ENCODE measurements around the gene TMEM9B. TPM values are rescaled to one million over a fixed set of nuclear protein-coding genes. Genes with fewer than 3 reads are reported as not detected.

Gene TMEM9B
- total RNA-seq = 38.2 and 56.7 TPM in 2 replicates

DNA sequence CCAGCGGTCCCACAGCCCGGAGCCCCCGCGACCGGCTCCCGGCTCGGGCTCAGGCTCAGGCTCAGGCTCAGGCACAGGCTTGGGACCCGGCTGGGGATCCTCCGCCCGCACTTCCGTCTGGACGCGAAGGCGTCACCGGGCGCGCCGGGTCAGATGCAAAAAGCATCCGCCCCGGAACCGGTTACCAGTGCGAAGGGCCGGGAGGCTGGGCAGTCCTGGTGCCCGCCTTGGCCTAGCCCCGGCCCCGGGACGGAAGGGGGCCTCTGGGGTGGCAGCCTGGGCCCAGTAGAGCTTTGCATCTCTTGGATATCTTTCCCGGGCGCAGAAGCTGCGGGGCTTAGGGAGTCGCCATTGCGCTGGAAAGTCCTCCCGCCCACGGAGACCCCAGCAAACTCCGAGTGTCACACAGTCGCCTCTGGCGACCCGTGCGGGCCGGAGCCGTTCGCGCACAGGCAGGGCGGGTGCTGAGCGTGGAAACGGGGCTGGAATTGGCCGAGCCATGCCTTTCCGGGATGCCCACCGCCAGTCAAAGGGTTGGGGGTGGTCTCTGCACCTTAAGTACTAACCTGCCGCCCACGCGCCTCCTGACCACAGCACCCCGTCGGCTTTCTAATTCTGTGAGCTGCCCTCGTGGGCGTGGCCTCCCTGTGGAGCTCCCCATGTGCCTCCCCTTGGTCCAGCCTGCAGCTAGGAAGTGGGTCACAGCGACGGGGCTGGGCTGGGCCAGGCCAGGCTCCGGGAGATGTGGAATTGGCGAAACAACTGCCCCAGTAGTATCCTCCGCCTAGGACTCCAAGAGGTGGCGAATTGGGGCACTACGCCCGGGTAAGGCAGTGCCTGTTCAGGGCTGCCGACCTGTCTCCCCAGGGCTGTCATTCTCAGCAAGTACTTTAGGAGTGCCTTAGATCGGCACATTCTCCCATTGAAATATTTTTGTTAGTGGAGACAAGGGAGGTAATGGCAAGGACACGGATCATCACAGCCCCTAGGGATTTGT, at the start of gene TMEM9B:
Gene TMEM9B (minus strand): TSS at position 119 of the 997 bp plus-strand sequence. CDS start 129 bp downstream, outside the sequence.

DNA sequence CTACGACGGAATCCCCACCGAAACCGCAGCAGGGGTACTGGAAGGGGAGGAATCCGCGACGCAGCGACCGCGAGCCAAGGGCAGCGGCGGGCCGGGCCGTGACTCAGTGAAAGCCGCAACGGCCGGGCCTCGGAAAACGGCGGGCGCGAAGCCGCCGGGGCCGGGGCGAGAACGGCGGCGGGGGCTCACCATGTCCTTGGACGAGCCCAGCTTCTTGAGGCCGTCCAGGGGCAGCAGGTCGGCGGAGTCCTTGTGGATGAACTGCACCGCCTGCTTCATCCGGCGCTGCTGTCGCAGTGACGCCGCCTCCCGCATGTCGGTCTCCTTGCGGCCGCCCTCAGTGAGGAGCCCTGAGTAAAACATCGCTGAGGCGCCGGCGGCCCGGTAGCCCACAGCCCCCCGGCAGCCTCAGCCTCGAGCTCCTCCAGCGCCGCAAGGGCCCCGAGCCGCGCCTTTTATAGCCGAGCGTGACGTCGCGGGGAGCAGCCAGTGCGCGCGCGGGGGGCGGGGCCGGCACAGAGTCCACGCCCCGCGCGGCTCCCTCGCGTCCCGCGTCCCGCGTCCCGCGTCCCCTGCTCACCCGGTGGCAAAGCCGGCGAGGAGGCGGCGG, 39.4 kb upstream of the TMEM9B start, which contains the start of gene NRIP3:
Gene NRIP3 (minus strand): TSS at position 429 of the 610 bp plus-strand sequence. CDS start 66 bp downstream, at position 363.

DNA sequence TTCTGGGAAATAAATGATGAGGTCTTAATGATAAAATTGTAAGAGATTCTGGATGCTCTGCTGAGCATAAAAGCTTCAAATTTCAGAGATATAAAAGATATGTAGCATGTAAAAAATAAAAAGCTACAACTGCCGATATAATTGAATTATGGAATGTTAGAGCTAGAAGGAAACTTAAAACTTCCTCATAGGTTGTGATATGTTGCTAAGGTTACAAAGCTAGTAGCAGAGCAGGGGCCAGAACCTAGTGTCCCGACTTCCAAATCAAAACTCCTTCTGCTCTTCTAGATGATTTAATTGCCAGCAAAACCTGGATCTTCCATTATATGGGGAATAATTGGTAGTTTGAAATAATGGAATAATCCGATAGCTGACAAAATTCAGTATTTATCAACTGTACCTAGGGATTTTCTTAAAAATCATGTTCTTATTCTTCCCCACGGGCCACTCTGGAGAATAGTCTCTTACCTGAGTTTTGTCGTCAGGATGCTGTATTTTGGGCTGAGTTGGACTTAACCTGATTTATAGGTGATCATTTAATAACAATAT, 21.6 kb downstream of the TMEM9B start, which contains the start of gene ASCL3:
Gene ASCL3 (minus strand): TSS at position 499 of the 549 bp plus-strand sequence. CDS start 4,855 bp downstream, outside the sequence.

DNA sequence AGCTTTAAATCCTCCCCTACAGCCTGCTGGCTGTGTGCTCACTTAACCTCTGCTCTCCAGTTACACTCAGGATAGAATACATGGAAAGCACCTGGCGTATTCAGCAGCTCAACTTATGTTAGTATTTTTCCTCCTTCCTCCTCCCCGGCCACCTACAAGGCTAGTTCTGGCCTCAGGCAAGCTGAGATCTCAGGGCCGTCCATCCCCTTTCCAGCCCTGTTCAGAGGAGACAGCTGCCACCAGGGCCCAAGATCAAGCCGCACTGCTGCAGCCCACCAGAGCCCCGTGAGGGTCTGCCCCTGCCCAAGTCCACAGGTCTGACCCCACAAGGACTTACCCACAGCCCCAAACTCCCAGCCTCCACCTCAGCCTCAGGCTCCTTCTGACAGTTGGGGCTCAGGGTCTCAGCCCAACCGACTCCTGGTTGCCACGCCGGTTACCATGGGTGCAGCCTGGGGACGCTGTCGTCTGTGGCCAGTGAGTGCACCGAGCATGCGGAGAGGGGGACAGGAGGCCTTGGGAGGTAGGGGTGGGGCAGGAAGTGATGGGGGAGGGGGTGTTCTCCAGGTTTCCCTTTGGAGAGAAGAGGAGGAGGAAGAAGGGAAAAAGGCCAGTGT, 31.6 kb downstream of the TMEM9B start, which contains the start of gene C11orf16:
Gene C11orf16 (minus strand): TSS at position 384 of the 617 bp plus-strand sequence. CDS start 639 bp downstream, outside the sequence.

DNA sequence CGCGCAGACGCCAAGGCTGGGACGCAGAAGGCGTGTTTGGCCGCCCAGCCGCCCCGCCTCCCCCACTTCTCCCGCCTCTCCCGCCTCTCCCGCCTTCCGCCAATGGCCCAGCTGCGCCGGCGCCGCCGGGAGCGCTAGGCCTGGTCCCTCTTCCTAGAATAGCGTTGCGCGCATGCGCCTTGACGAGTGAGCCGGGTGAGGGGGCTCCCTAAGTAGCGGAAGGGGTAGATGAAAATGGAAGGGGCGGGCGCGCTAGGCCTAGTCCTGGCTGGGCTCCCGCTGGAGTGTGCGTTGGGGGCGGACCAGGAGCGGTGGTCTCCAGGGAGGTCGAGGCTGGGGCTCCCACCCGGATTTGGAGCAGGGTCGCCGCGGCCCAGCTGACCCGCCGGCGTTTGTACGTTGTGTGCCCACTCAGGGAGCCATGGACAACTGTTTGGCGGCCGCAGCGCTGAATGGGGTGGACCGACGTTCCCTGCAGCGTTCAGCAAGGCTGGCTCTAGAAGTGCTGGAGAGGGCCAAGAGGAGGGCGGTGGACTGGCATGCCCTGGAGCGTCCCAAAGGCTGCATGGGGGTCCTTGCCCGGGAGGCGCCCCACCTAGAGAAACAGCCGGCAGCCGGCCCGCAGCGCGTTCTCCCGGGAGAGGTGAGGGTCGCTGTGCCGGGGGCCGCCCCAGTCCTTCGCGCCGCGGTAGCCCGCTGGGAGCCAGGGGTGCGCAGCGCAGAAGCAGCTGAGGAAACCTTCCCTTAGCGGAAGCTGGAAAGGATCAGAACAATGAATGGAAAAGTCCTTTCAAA, 53.0 kb downstream of the TMEM9B start, which contains the start of gene AKIP1:
Gene AKIP1 (plus strand): TSS at position 161 of the 795 bp plus-strand sequence. CDS start 261 bp downstream, at position 422.

Other genes with a start within 250 kb of the TMEM9B start
- gene AKIP1, start 53.3 kb downstream of the TMEM9B start, total RNA-seq = 31.3 and 39.5 TPM in 2 replicates
- gene C11orf16, start 31.5 kb downstream of the TMEM9B start, total RNA-seq = not detected in 2 replicates
- not detected in 2 replicates for gene ASCL3, start 21.4 kb downstream of the TMEM9B start, total RNA-seq
- gene NRIP3, start 39.6 kb upstream of the TMEM9B start, total RNA-seq = 37.7 and 42.8 TPM in 2 replicates
- gene SCUBE2, start 127.2 kb upstream of the TMEM9B start, total RNA-seq = 1.8 and 9.5 TPM in 2 replicates